Right lobe of liver (tissue), 6 donors: ENCODE measurements around the gene FGFR3. TPM values are rescaled to one million over a fixed set of nuclear protein-coding genes. Genes with fewer than 3 reads are reported as not detected.

Experiments used
- ATAC-seq, 4 donors: fragments of 200-7000 bp; cut with Tn5 transposase; one replicate each; pipeline ENCODE4 v1.9.1; 2020; ENCODE audit warnings: mild to moderate bottlenecking in 4 of 4, moderate library complexity in 4 of 4
- DNase-seq, 3 donors: peaks; one replicate each; pipeline ENCODE4 v3.0.0-alpha.2; 2020
- H3K27ac ChIP-seq, 3 donors: fragments of 200-600 bp; one replicate each; pipeline ENCODE4 v1.8.0; 2022
- H3K27me3 ChIP-seq, 2 donors: fragments of 200-600 bp; one replicate each; pipeline ENCODE4 v1.8.0; 2022
- H3K36me3 ChIP-seq, 4 donors: fragments of 200-600 bp; sonication (generic) in 1 of 4; one replicate each; pipeline versions ENCODE4 v1.5.1 to v1.8.0; 2017 to 2022; ENCODE audit warnings: control low read depth in 1 of 4
- H3K4me1 ChIP-seq, 4 donors: fragments of 200-600 bp; sonication (generic) in 1 of 4; one replicate each; pipeline versions ENCODE4 v1.5.1 to v1.8.0; 2017 to 2022; ENCODE audit warnings: control low read depth in 1 of 4
- H3K4me3 ChIP-seq, 3 donors: fragments of 200-600 bp; one replicate each; pipeline ENCODE4 v1.8.0; 2022
- H3K9me3 ChIP-seq, 4 donors: fragments of 200-600 bp; sonication (generic) in 1 of 4; one replicate each; pipeline versions ENCODE4 v1.5.1 to v1.8.0; 2017 to 2022; ENCODE audit warnings: control low read depth in 1 of 4
- POLR2A ChIP-seq: fragments of 450-650 bp; IDR thresholded peaks from one replicate; pipeline ENCODE4 v1.6.1; 2017; ENCODE audit warnings: antibody characterized with exemption, mild to moderate bottlenecking
- WGBS: methylation state at CpG from one replicate; pipeline ENCODE4 v1.1.6; 2018; ENCODE audit warnings: low coverage, low lambda C conversion rate; ENCODE audit not compliant: insufficient coverage; ENCODE audit errors: missing lambda C conversion rate; 5-methylcytosine and 5-hydroxymethylcytosine counted together
- intact Hi-C, 2 donors: fragments of 100-400 bp; cut with DNase I; formaldehyde crosslinking; loops; one replicate each; pipeline versions ENCODE4 v1.11.2 to v1.14.1; 2022
- total RNA-seq, 6 experiments: library from RNA; depleted of rRNA in 2 of 6; stranded (reverse); fragments of >200 nt in 2 of 6; fragmentation: NEBNext Ultra II Directional in 3 of 6; extraction: Animal tissue kit (Norgen Biotek cat#: 25700) in 3 of 6; gene quantifications; one replicate each; pipeline versions ENCODE4 v1.1.0 to v1.2.4, GENCODE V29; 2016 to 2023
- TF ChIP-seq, protein P1 (sequence below), 4 donors: fragments of 200-600 bp in 3 of 4; fragments of 450-650 bp in 1 of 4; IDR thresholded peaks; one replicate each; pipeline versions ENCODE4 v1.5.1 to v1.8.0; 2016 to 2022; ENCODE audit warnings: antibody characterized with exemption in 4 of 4, mild to moderate bottlenecking in 2 of 4
- donor health status: DM: no; HTN: yes; CAD: no.
- donor health status: DM: no; HTN: no; CAD: no.
- donor health status: DM: no; HTN: no; CAD: no.
- donor health status: DM: no; HTN: yes; CAD: no.
- donor health status: DM: no; HTN: yes; CAD: no.

The FGFR3 gene
- total RNA-seq, 6 experiments from 2014 or later = 14.3 to 30.0 (median 25.7) TPM

DNA sequence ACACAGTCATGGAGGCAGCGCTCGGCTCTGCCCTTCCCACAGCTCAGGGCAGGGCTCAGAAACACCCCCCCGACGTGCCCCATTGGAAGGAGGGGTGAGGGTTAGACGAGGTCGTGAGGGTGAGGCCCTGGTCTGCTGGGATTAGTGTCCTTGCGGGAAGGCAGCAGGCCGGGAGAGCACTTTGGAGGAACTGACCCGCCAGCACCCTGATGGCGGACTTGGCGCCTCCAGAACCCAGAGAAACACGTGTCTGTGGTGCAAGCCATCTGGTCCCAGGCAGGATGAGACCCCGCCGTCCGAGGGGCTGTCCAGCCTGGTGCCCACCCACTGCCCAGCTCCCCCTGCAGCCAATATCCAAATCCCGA, 45.5 kb upstream of the FGFR3 start:
- 80% methylated on average over 3 of the region's 16 CpGs for WGBS
- H3K27me3 ChIP-seq = no peaks in the 10 kb centered on the region
- H3K27ac ChIP-seq = no peak overlapping the region
- DNase-seq (no peak), ATAC-seq (no peak)
- no peak overlapping the region for H3K4me3 ChIP-seq
- peaks cover 0 to 17% (median 3%) of the 10 kb centered on the region in 4 donors for H3K4me1 ChIP-seq
- H3K9me3 ChIP-seq = no peaks in the 10 kb centered on the region
- TF ChIP-seq, protein P1, sequence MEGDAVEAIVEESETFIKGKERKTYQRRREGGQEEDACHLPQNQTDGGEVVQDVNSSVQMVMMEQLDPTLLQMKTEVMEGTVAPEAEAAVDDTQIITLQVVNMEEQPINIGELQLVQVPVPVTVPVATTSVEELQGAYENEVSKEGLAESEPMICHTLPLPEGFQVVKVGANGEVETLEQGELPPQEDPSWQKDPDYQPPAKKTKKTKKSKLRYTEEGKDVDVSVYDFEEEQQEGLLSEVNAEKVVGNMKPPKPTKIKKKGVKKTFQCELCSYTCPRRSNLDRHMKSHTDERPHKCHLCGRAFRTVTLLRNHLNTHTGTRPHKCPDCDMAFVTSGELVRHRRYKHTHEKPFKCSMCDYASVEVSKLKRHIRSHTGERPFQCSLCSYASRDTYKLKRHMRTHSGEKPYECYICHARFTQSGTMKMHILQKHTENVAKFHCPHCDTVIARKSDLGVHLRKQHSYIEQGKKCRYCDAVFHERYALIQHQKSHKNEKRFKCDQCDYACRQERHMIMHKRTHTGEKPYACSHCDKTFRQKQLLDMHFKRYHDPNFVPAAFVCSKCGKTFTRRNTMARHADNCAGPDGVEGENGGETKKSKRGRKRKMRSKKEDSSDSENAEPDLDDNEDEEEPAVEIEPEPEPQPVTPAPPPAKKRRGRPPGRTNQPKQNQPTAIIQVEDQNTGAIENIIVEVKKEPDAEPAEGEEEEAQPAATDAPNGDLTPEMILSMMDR (IDR thresholded peaks at IDR 0.05) = no peak
- no peak for TF ChIP-seq POLR2A
- intact Hi-C loops = loop anchor here in 1 of 2 donors (5.0 to 10.0 kb wide), 2 partner anchors 65 to 157 kb away; no protein-coding TSS in a partner anchor
- H3K36me3 ChIP-seq = no peaks in the 10 kb centered on the region

DNA sequence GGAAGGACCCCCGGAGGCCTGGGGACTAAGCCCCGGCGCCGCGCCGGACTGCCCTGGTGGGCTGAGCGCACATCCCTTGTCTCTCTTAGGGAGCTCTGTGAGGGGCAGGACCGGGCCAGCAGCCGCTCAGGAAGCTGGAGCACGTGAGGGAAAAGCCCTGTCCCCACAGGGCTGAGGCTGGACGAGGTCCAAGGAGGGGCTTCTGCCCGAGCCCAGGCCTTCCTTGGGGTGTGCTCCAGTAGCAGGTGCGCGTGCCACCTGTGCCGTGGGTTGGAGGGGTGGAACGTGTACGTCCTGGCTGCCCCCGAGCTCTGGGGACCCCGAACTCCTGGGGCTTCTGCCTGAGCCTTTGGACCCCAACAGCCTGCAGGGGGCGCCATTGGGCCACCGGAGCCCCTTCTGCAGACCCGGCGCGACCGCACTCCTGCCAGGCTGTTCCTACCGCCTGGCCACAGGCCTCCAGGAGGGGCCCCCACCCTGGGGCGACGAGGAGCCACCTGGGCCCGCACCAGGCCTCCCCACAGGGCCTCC, 44.6 kb upstream of the FGFR3 start:
- no peak overlapping the region for H3K27ac ChIP-seq
- WGBS = no CpG with 5 or more reads among the region's 29 CpGs
- TF ChIP-seq, protein P1 (IDR thresholded peaks at IDR 0.05) = peak; percentile 78 to 88 (median 85)
- no peak for TF ChIP-seq POLR2A
- H3K27me3 ChIP-seq = no peaks in the 10 kb centered on the region
- no peaks in the 10 kb centered on the region for H3K9me3 ChIP-seq
- no peaks in the 10 kb centered on the region for H3K36me3 ChIP-seq
- H3K4me1 ChIP-seq = peaks cover 0 to 17% (median 3%) of the 10 kb centered on the region in 4 donors
- intact Hi-C loops = loop anchor here in 1 of 2 donors (5.0 to 10.0 kb wide), 2 partner anchors 64 to 156 kb away; no protein-coding TSS in a partner anchor
- ATAC-seq (peak; percentile 29 to 60 (median 48)), DNase-seq (peak; percentile 79 to 85 (median 79))
- no peak overlapping the region for H3K4me3 ChIP-seq

DNA sequence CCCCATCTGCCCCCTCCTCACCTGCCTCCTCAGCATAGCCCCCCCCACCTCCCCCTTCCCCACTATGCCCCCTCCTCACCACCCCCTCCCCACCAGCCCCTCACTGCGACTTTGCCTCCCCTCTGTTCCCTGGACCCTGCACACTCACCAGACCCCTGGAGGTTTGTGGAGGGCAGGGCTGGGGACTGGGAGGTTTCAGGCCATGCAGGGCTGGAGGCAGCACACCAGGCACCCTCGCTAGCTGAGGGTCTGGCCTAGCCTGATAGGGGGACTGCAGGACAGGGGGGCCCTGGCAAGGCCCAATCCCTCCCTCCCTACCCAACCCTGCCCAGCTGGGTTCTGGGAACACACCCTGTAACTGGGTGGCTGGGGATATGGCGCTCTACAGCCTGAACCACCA, 43.7 kb upstream of the FGFR3 start:
- 57% methylated on average over 1 of the region's 3 CpGs for WGBS
- no peak for DNase-seq
- H3K27me3 ChIP-seq = no peaks in the 10 kb centered on the region
- intact Hi-C loops = loop anchor here in 1 of 2 donors (5.0 to 10.0 kb wide), 2 partner anchors 63 to 155 kb away; no protein-coding TSS in a partner anchor
- no peak overlapping the region for H3K27ac ChIP-seq
- H3K4me1 ChIP-seq = peaks cover 0 to 15% (median 3%) of the 10 kb centered on the region in 4 donors
- no peaks in the 10 kb centered on the region for H3K36me3 ChIP-seq
- H3K4me3 ChIP-seq = no peak overlapping the region
- H3K9me3 ChIP-seq = no peaks in the 10 kb centered on the region
- TF ChIP-seq, protein P1 (IDR thresholded peaks at IDR 0.05) = no peak
- no peak for TF ChIP-seq POLR2A
- ATAC-seq = no peak

DNA sequence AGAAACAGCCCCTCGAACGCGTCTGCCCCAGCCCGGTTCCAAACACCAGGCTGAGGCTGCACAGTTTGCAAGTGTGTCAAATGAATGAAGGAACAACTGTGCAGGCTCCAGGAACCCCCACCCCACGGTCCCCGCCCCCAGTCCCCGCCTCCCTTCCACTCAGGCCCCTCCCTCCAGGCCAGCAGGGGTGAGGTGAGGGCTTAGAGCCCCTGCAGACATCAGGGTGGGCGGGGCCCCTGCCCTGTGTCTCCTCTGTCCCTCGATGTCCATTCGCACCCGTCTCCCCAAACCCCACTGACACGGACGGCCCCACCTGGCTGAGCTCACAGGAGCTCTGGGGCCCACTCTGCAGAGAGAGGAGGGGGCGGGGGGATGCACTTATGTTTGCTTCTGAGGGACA, 43.3 kb upstream of the FGFR3 start:
- Histone ChIP-seq H3K4me1 (peaks cover 0 to 11% (median under 1%) of the 10 kb centered on the region in 4 donors), H3K27me3 (no peaks in the 10 kb centered on the region), H3K36me3 (no peaks in the 10 kb centered on the region), H3K9me3 (no peaks in the 10 kb centered on the region), H3K27ac (no peak overlapping the region), H3K4me3 (no peak overlapping the region)
- ATAC-seq (no peak), DNase-seq (no peak)
- WGBS = no CpG with 5 or more reads among the region's 14 CpGs
- intact Hi-C loops = loop anchor here (5.0 to 10.0 kb wide), 4 partner anchors 57 to 155 kb away; no protein-coding TSS in a partner anchor
- TF ChIP-seq POLR2A = no peak
- TF ChIP-seq, protein P1 (IDR thresholded peaks at IDR 0.05) = no peak
